WTC11 (cell line): ENCODE results near the gene LLGL2. TPM values are rescaled to one million over a fixed set of nuclear protein-coding genes. Genes with fewer than 3 reads are reported as not detected.

Source experiments
- ATAC-seq: fragments of 200-7000 bp; cut with Tn5 transposase; 2 replicates; pipeline ENCODE4 v1.10.0; 2021; ENCODE audit warnings: mild to moderate bottlenecking, moderate library complexity
- CTCF ChIA-PET: fragments of 300-600 bp; sonication (Branson Sonifier 250); formaldehyde crosslinking; loops from one replicate; lab custom pipeline; 2021; ENCODE audit warnings: antibody characterized with exemption; lab: Charles Lee
- POLR2A ChIA-PET: fragments of 350-600 bp; sonication (Branson Sonifier 250); formaldehyde crosslinking; loops from one replicate; lab custom pipeline; 2021; ENCODE audit warnings: antibody characterized with exemption; lab: Charles Lee
- DNase-seq: peaks from one replicate; pipeline ENCODE4 v3.0.0; 2021; ENCODE audit warnings: low spot score
- H3K27ac Mint-ChIP-seq: 2 replicates; pipeline ENCODE4 v1.8.0; 2021; ENCODE audit warnings: mixed read lengths
- H3K27me3 Mint-ChIP-seq: 2 replicates; pipeline ENCODE4 v1.8.0; 2021; ENCODE audit warnings: low read depth, mild to moderate bottlenecking, moderate library complexity, mixed read lengths
- H3K36me3 Mint-ChIP-seq: 2 replicates; pipeline ENCODE4 v1.8.0; 2021; ENCODE audit warnings: mixed read lengths
- H3K4me1 Mint-ChIP-seq: 2 replicates; pipeline ENCODE4 v1.8.0; 2022; ENCODE audit warnings: mixed read lengths
- H3K4me3 Mint-ChIP-seq: 2 replicates; pipeline ENCODE4 v1.8.0; 2021; ENCODE audit warnings: mild to moderate bottlenecking, moderate library complexity, mixed read lengths
- H3K9me3 Mint-ChIP-seq: 2 replicates; pipeline ENCODE4 v1.8.0; 2021; ENCODE audit warnings: mixed read lengths
- ATF6 ChIP-seq: sonication (generic); formaldehyde crosslinking; IDR thresholded peaks from 2 replicates; pipeline ENCODE4 v1.8.1; 2023; ENCODE audit warnings: mild to moderate bottlenecking, missing genetic modification reagents
- CBFB ChIP-seq: sonication (generic); formaldehyde crosslinking; IDR thresholded peaks from 2 replicates; pipeline ENCODE4 v1.8.1; 2022; ENCODE audit warnings: mild to moderate bottlenecking, low read depth, missing genetic modification reagents
- GABPB1 ChIP-seq: sonication (generic); formaldehyde crosslinking; IDR thresholded peaks from 2 replicates; pipeline ENCODE4 v1.8.1; 2023; ENCODE audit warnings: mild to moderate bottlenecking, missing genetic modification reagents
- JUN ChIP-seq: sonication (generic); formaldehyde crosslinking; IDR thresholded peaks from 2 replicates; pipeline ENCODE4 v1.8.0; 2023; ENCODE audit warnings: mild to moderate bottlenecking, missing genetic modification reagents
- MXD4 ChIP-seq: fragments of 250-450 bp; sonication (Bioruptor Pico); IDR thresholded peaks from 2 replicates; pipeline ENCODE4 v1.8.0; 2021; ENCODE audit warnings: mild to moderate bottlenecking, moderate library complexity, borderline replicate concordance
- RORB ChIP-seq: fragments of 250-450 bp; sonication (Bioruptor Pico); IDR thresholded peaks from 2 replicates; pipeline ENCODE4 v1.9.0; 2021; ENCODE audit warnings: mild to moderate bottlenecking
- SOX15 ChIP-seq: fragments of 250-450 bp; sonication (Bioruptor Pico); IDR thresholded peaks from 2 replicates; pipeline ENCODE4 v1.9.0; 2021; ENCODE audit warnings: mild to moderate bottlenecking
- TCF7 ChIP-seq: sonication (generic); formaldehyde crosslinking; IDR thresholded peaks from 2 replicates; pipeline ENCODE4 v1.8.0; 2022; ENCODE audit warnings: mild to moderate bottlenecking, low read depth, missing genetic modification reagents, moderate library complexity
- ZBTB21 ChIP-seq: sonication (generic); formaldehyde crosslinking; IDR thresholded peaks from 2 replicates; pipeline ENCODE4 v1.8.1; 2023; ENCODE audit warnings: mild to moderate bottlenecking, missing genetic modification reagents, borderline replicate concordance
- ZNF512 ChIP-seq: sonication (generic); formaldehyde crosslinking; IDR thresholded peaks from 2 replicates; pipeline ENCODE4 v1.8.1; 2022; ENCODE audit warnings: missing genetic modification reagents, borderline replicate concordance
- total RNA-seq: library from RNA; stranded (reverse); gene quantifications from 3 replicates; pipeline ENCODE4 v1.2.3, GENCODE V29; 2021
- TF ChIP-seq, protein P1 (sequence below): sonication (generic); formaldehyde crosslinking; conservative IDR thresholded peaks from 2 replicates; pipeline ENCODE4 v1.8.1; 2022; ENCODE audit warnings: mild to moderate bottlenecking, missing genetic modification reagents
- TF ChIP-seq, protein P2 (sequence below): sonication (generic); formaldehyde crosslinking; IDR thresholded peaks from 2 replicates; pipeline ENCODE4 v1.8.0; 2022; ENCODE audit warnings: mild to moderate bottlenecking, missing genetic modification reagents
- TF ChIP-seq, protein P3 (sequence below): sonication (generic); formaldehyde crosslinking; IDR thresholded peaks from 2 replicates; pipeline ENCODE4 v1.8.1; 2023; ENCODE audit warnings: mild to moderate bottlenecking, missing genetic modification reagents, moderate library complexity
- TF ChIP-seq, protein P4 (sequence below): sonication (generic); formaldehyde crosslinking; IDR thresholded peaks from 2 replicates; pipeline ENCODE4 v1.8.0; 2023; ENCODE audit warnings: mild to moderate bottlenecking, missing genetic modification reagents
- TF ChIP-seq, protein P5 (sequence below): sonication (generic); formaldehyde crosslinking; IDR thresholded peaks from 2 replicates; pipeline ENCODE4 v1.8.1; 2022; ENCODE audit warnings: mild to moderate bottlenecking, missing genetic modification reagents, moderate library complexity, borderline replicate concordance

The LLGL2 gene
- total RNA-seq, 1 experiment from 2014 or later: 103 TPM

GRCh38 chr17:75553295-75554110 lies 28.0 kb downstream of the LLGL2 start (continued):
- TF ChIP-seq ATF6 (CRISPR knock-in tag) (no peak), MXD4 (CRISPR knock-in tag) (no peak), TCF7 (CRISPR knock-in tag) (no peak)
- TF ChIP-seq, protein P1, sequence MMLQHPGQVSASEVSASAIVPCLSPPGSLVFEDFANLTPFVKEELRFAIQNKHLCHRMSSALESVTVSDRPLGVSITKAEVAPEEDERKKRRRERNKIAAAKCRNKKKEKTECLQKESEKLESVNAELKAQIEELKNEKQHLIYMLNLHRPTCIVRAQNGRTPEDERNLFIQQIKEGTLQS (CRISPR knock-in tag): no peak

- CTCF ChIA-PET: interaction anchor here (2.3 kb wide), 1 partner anchor 198 kb away, joined by 5 read pairs; no protein-coding TSS in a partner anchor
- Mint-ChIP-seq H3K36me3 (peaks cover 7% of the 10 kb centered on the region; the same call in 1 of the 2 replicates), H3K27me3 (no peaks in the 10 kb centered on the region), H3K9me3 (no peaks in the 10 kb centered on the region), H3K4me3 (no peak overlapping the region), H3K4me1 (peaks cover 7% of the 10 kb centered on the region), H3K27ac (no peak overlapping the region)
- POLR2A ChIA-PET: no interaction called here
- DNase-seq (no peak), ATAC-seq (no peak)
- TF ChIP-seq, protein P2, sequence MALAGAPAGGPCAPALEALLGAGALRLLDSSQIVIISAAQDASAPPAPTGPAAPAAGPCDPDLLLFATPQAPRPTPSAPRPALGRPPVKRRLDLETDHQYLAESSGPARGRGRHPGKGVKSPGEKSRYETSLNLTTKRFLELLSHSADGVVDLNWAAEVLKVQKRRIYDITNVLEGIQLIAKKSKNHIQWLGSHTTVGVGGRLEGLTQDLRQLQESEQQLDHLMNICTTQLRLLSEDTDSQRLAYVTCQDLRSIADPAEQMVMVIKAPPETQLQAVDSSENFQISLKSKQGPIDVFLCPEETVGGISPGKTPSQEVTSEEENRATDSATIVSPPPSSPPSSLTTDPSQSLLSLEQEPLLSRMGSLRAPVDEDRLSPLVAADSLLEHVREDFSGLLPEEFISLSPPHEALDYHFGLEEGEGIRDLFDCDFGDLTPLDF (CRISPR knock-in tag): no peak
- TF ChIP-seq ZNF512 (CRISPR knock-in tag) (no peak), CBFB (no peak), ZBTB21 (no peak), SOX15 (CRISPR knock-in tag) (no peak)
- TF ChIP-seq, protein P3, sequence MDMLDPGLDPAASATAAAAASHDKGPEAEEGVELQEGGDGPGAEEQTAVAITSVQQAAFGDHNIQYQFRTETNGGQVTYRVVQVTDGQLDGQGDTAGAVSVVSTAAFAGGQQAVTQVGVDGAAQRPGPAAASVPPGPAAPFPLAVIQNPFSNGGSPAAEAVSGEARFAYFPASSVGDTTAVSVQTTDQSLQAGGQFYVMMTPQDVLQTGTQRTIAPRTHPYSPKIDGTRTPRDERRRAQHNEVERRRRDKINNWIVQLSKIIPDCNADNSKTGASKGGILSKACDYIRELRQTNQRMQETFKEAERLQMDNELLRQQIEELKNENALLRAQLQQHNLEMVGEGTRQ (CRISPR knock-in tag): no peak
Measured at GRCh38 chr17:75555679-75556153, 30.2 kb downstream of the LLGL2 start.

DNA sequence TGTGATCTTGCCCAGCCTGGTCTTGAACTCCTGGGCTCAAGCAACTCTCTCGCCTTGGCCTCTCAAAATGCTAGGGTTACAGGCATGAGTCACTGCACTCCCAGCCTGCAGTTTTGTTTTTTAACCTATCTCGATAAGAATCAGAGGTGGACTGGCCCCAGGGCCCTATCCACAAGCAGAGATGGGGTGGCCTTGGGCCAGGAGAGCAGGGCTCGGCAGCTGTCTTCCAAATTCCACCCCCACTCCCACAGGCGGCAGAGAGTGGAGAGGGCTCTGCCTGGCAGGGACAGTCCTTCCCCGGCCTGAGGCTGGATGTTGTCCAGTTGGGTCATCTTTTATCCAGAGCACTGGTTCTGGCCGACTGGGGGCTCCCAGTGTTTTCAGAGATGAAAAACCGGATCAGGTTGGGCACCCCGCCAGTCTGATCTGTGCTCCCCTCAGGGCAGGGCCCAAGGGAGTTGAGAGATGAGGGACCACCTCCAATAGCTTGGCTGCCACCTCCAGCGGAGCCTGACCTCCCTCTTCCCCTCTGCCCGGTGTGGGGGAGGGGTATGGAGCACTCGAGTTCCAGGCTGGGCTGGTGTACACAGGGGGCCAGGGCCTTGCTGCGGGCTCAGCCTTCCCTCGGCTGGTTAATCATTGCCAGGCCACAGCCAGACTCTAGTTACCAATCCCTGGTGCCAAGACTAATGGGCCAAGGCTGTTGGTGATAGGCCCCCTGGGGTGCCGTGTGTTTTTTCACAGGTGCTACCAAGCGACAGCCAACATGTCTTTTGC lies 31.8 kb downstream of the LLGL2 start:
- H3K4me1 Mint-ChIP-seq: 0 out of 2 replicates have a peak, but pooled peaks cover 3% of the 10 kb centered on the region
- no peaks in the 10 kb centered on the region for H3K9me3 Mint-ChIP-seq
- CTCF ChIA-PET: interaction anchor here (0.6 to 2.0 kb wide), 3 partner anchors 41 to 1575 kb away, joined by 4 to 8 read pairs (median 4); partner anchors contain the start of gene TSEN54
- ATAC-seq (no peak), DNase-seq (no peak)
- H3K27ac Mint-ChIP-seq: no peak overlapping the region
- peaks cover 7% of the 10 kb centered on the region; the same call in 1 of the 2 replicates for H3K36me3 Mint-ChIP-seq
- POLR2A ChIA-PET: interaction anchor here (0.6 kb wide), 1 partner anchor 327 kb away, joined by 3 read pairs; no protein-coding TSS in a partner anchor
- H3K27me3 Mint-ChIP-seq: no peaks in the 10 kb centered on the region
- no peak overlapping the region for H3K4me3 Mint-ChIP-seq
- TF ChIP-seq GABPB1 (CRISPR knock-in tag): peak; percentile 40
- TF ChIP-seq CBFB: no peak
- TF ChIP-seq RORB (CRISPR knock-in tag): no peak
- TF ChIP-seq, protein P4, sequence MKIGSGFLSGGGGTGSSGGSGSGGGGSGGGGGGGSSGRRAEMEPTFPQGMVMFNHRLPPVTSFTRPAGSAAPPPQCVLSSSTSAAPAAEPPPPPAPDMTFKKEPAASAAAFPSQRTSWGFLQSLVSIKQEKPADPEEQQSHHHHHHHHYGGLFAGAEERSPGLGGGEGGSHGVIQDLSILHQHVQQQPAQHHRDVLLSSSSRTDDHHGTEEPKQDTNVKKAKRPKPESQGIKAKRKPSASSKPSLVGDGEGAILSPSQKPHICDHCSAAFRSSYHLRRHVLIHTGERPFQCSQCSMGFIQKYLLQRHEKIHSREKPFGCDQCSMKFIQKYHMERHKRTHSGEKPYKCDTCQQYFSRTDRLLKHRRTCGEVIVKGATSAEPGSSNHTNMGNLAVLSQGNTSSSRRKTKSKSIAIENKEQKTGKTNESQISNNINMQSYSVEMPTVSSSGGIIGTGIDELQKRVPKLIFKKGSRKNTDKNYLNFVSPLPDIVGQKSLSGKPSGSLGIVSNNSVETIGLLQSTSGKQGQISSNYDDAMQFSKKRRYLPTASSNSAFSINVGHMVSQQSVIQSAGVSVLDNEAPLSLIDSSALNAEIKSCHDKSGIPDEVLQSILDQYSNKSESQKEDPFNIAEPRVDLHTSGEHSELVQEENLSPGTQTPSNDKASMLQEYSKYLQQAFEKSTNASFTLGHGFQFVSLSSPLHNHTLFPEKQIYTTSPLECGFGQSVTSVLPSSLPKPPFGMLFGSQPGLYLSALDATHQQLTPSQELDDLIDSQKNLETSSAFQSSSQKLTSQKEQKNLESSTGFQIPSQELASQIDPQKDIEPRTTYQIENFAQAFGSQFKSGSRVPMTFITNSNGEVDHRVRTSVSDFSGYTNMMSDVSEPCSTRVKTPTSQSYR (CRISPR knock-in tag): peak; percentile 47; the same call in 1 of the 2 replicates
- no peak for TF ChIP-seq JUN (CRISPR knock-in tag)
- TF ChIP-seq, protein P5, sequence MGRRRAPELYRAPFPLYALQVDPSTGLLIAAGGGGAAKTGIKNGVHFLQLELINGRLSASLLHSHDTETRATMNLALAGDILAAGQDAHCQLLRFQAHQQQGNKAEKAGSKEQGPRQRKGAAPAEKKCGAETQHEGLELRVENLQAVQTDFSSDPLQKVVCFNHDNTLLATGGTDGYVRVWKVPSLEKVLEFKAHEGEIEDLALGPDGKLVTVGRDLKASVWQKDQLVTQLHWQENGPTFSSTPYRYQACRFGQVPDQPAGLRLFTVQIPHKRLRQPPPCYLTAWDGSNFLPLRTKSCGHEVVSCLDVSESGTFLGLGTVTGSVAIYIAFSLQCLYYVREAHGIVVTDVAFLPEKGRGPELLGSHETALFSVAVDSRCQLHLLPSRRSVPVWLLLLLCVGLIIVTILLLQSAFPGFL (CRISPR knock-in tag): 0 out of 2 replicates have a peak, but pooled peaks have one; percentile 50
